HepG2 (cell line): ENCODE measurements around the gene PLAC9. TPM values are rescaled to one million over a fixed set of nuclear protein-coding genes. Genes with fewer than 3 reads are reported as not detected.

Experiments
- ATAC-seq: fragments of 200-7000 bp; cut with Tn5 transposase; 3 replicates; pipeline ENCODE4 v1.9.1; 2020; ENCODE audit warnings: mild to moderate bottlenecking, moderate library complexity
- BruUV-seq: library from RNA; stranded (reverse); fragments of 400-500 nt; replicated peaks from 2 replicates; lab custom pipeline; 2021; lab: Mats Ljungman, UMichigan
- CTCF ChIA-PET: fragments of 300-600 bp; formaldehyde crosslinking; extraction: SDS; loops from one replicate; lab custom pipeline; 2021; ENCODE audit warnings: low total read pairs, inconsistent platforms, low intra/inter-chr PET ratio; lab: Yijun Ruan, JAX
- POLR2A ChIA-PET: fragments of 350-600 bp; sonication (Branson Sonifier 250); formaldehyde crosslinking; loops from one replicate; lab custom pipeline; 2020; ENCODE audit warnings: antibody characterized with exemption, inconsistent platforms; lab: Yijun Ruan, JAX
- DNase-seq: peaks from one replicate; pipeline ENCODE4 v3.0.0-alpha.2; 2015; ENCODE audit warnings: low spot score
- FAIRE-seq: peaks from 3 replicates; lab custom pipeline; 2011; peaks lifted over from hg19 to GRCh38; lab: Jason Lieb, UNC
- H2AFZ ChIP-seq: one replicate; pipeline ENCODE4 v1.6.1; 2011; ENCODE audit warnings: low read length, inconsistent platforms
- H3K27ac ChIP-seq: fragments of 300-600 bp; 3 replicates; pipeline ENCODE4 v1.8.0; 2011; ENCODE audit warnings: mixed run types, mild to moderate bottlenecking, mixed read lengths, low read length, inconsistent platforms; ENCODE audit not compliant: insufficient read depth; ENCODE audit errors: extremely low read length
- H3K27me3 ChIP-seq, 2 experiments: fragments of 200-600 bp in 1 of 2; 2 replicates in 1 of 2; 3 replicates in 1 of 2; pipeline versions ENCODE4 v1.6.0 to v1.8.0; 2011; ENCODE audit warnings: low read length in 2 of 2, mild to moderate bottlenecking in 2 of 2, moderate library complexity in 2 of 2, inconsistent platforms in 1 of 2; ENCODE audit not compliant: insufficient read depth in 2 of 2, control insufficient read depth in 1 of 2
- H3K36me3 ChIP-seq, 2 experiments: fragments of 200-600 bp in 1 of 2; replicated peaks in 1 of 2; 2 replicates in 1 of 2; 3 replicates in 1 of 2; pipeline versions ENCODE4 v1.5.1 to v1.8.0; 2011; ENCODE audit warnings: low read length in 2 of 2, inconsistent platforms in 1 of 2; ENCODE audit not compliant: insufficient read depth in 2 of 2, control insufficient read depth in 1 of 2
- H3K4me1 ChIP-seq: 2 replicates; pipeline ENCODE4 v1.5.1; 2012; ENCODE audit warnings: low read length, inconsistent platforms; ENCODE audit not compliant: insufficient read depth
- H3K4me2 ChIP-seq: 2 replicates; pipeline ENCODE4 v1.6.0; 2011; ENCODE audit warnings: low read depth, low read length, inconsistent platforms
- H3K4me3 ChIP-seq, 3 experiments: fragments of 200-600 bp in 1 of 3; sonication (generic), shearing (Covaris generic) in 1 of 3; replicated peaks in 1 of 3; 2 replicates each; pipeline ENCODE4 v1.5.1; 2011 to 2016; ENCODE audit warnings: low read length in 3 of 3, inconsistent platforms in 2 of 3, low read depth in 2 of 3, mild to moderate bottlenecking in 2 of 3, control low read depth in 1 of 3, mixed read lengths in 1 of 3; ENCODE audit not compliant: insufficient read depth in 1 of 3
- H3K79me2 ChIP-seq: one replicate; pipeline ENCODE4 v1.6.1; 2011; ENCODE audit warnings: low read length, inconsistent platforms; ENCODE audit not compliant: insufficient read depth
- H3K9ac ChIP-seq: 2 replicates; pipeline ENCODE4 v1.6.0; 2011; ENCODE audit warnings: mild to moderate bottlenecking, low read depth, low read length, inconsistent platforms; ENCODE audit not compliant: insufficient read depth
- H3K9me3 ChIP-seq: 2 replicates; pipeline ENCODE4 v1.5.1; 2012; ENCODE audit warnings: mild to moderate bottlenecking, low read length
- H4K20me1 ChIP-seq: 2 replicates; pipeline ENCODE4 v1.6.0; 2011; ENCODE audit warnings: inconsistent platforms, mild to moderate bottlenecking, low read length, moderate library complexity; ENCODE audit not compliant: insufficient read depth
- BCL3 ChIP-seq: sonication (generic); formaldehyde crosslinking; IDR thresholded peaks from 2 replicates; pipeline ENCODE4 v1.5.1; 2020; ENCODE audit warnings: mild to moderate bottlenecking, missing genetic modification reagents, moderate library complexity
- IKZF1 ChIP-seq: fragments of 450-650 bp; IDR thresholded peaks from 2 replicates; pipeline ENCODE4 v1.7.1; 2016
- LCORL ChIP-seq, 2 experiments: fragments of 450-650 bp in 1 of 2; sonication (generic) in 1 of 2; formaldehyde crosslinking in 1 of 2; IDR thresholded peaks; 2 replicates each; pipeline versions ENCODE4 v1.5.0 to v1.6.1; 2017 to 2020; ENCODE audit warnings: antibody characterized with exemption in 1 of 2, missing genetic modification reagents in 1 of 2
- NR2C2 ChIP-seq: sonication (generic); formaldehyde crosslinking; IDR thresholded peaks from 2 replicates; pipeline ENCODE4 v1.4.0; 2020; ENCODE audit warnings: missing genetic modification reagents, mild to moderate bottlenecking, moderate library complexity, borderline replicate concordance
- PCBP1 ChIP-seq: fragments of 200-400 bp; formaldehyde crosslinking; IDR thresholded peaks from 2 replicates; pipeline ENCODE4 v1.6.1; 2017; ENCODE audit warnings: mild to moderate bottlenecking, low read depth, low read length, borderline replicate concordance
- RFXANK ChIP-seq: IDR thresholded peaks from 2 replicates; pipeline ENCODE4 v1.6.1; 2016
- SAP130 ChIP-seq: IDR thresholded peaks from 2 replicates; pipeline ENCODE4 v1.6.1; 2016; ENCODE audit warnings: low read depth
- SNAI1 ChIP-seq: sonication (generic); formaldehyde crosslinking; IDR thresholded peaks from 2 replicates; pipeline ENCODE4 v1.5.0; 2020; ENCODE audit warnings: mild to moderate bottlenecking, missing genetic modification reagents, borderline replicate concordance
- TBX2 ChIP-seq: sonication (generic); formaldehyde crosslinking; IDR thresholded peaks from 2 replicates; pipeline ENCODE4 v1.5.0; 2020; ENCODE audit warnings: missing genetic modification reagents, mild to moderate bottlenecking, borderline replicate concordance
- WIZ ChIP-seq: sonication (generic); formaldehyde crosslinking; IDR thresholded peaks from 2 replicates; pipeline ENCODE4 v1.5.1; 2020; ENCODE audit warnings: mild to moderate bottlenecking, missing genetic modification reagents
- ZNF549 ChIP-seq: sonication (generic); formaldehyde crosslinking; IDR thresholded peaks from 2 replicates; pipeline ENCODE4 v1.5.0; 2020; ENCODE audit warnings: missing genetic modification reagents
- WGBS: methylation state at CpG from one replicate; pipeline ENCODE4 v1.1.6; 2017; ENCODE audit warnings: low lambda C conversion rate; 5-methylcytosine and 5-hydroxymethylcytosine counted together
- in situ Hi-C: cut with HindIII; loops from 2 replicates; pipeline ENCODE4 v1.10.0; 2017; ENCODE audit warnings: low pct_unique_long_range_greater_than_20kb; ENCODE audit not compliant: extremely low pct_ligation_motif_present
- intact Hi-C: fragments of 100-400 bp; cut with micrococcal nuclease; formaldehyde crosslinking; loops from one replicate; pipeline ENCODE4 v1.10.0; 2022; ENCODE audit not compliant: unreplicated experiment
- polyA plus RNA-seq, 8 experiments: library from polyadenylated mRNA; depleted of rRNA in 3 of 8; stranded (reverse) in 7 of 8; unstranded in 1 of 8; fragments of >200 nt; fragmentation: Illumina TruSeq in 4 of 8; extraction: Trizol in 4 of 8; gene quantifications; 2 replicates each; pipeline versions ENCODE4 v1.2.1 to v1.2.3, GENCODE V29; 2011 to 2016; ENCODE audit warnings: low read depth in 4 of 8, missing spikeins in 1 of 8, mixed read lengths in 1 of 8; ENCODE audit not compliant: insufficient read depth in 1 of 8
- total RNA-seq, 5 experiments: library from RNA; depleted of rRNA; stranded (reverse); fragments of >200 nt; fragmentation: Illumina TruSeq; extraction: Trizol; gene quantifications; 2 replicates each; pipeline ENCODE4 v1.2.3, GENCODE V29; 2016; ENCODE audit warnings: low read depth in 1 of 5
- TF ChIP-seq, protein P1 (sequence below): sonication (generic); formaldehyde crosslinking; IDR thresholded peaks from 2 replicates; pipeline ENCODE4 v1.5.1; 2020; ENCODE audit warnings: missing genetic modification reagents, mild to moderate bottlenecking, borderline replicate concordance
- TF ChIP-seq, protein P2 (sequence below): sonication (generic); formaldehyde crosslinking; IDR thresholded peaks from 2 replicates; pipeline ENCODE4 v1.5.0; 2020; ENCODE audit warnings: missing genetic modification reagents
- TF ChIP-seq, protein P3 (sequence below): sonication (generic); formaldehyde crosslinking; IDR thresholded peaks from 2 replicates; pipeline ENCODE4 v1.4.0; 2020; ENCODE audit warnings: missing genetic modification reagents, borderline replicate concordance
- TF ChIP-seq, protein P4 (sequence below): sonication (generic); formaldehyde crosslinking; IDR thresholded peaks from 2 replicates; pipeline ENCODE4 v1.5.0; 2020; ENCODE audit warnings: mild to moderate bottlenecking, missing genetic modification reagents

The PLAC9 gene
- total and polyA plus RNA-seq, 2 of the 13 experiments (the other 11 are each of a cell fraction or from before 2014, with no cell fraction given) = not detected

DNA sequence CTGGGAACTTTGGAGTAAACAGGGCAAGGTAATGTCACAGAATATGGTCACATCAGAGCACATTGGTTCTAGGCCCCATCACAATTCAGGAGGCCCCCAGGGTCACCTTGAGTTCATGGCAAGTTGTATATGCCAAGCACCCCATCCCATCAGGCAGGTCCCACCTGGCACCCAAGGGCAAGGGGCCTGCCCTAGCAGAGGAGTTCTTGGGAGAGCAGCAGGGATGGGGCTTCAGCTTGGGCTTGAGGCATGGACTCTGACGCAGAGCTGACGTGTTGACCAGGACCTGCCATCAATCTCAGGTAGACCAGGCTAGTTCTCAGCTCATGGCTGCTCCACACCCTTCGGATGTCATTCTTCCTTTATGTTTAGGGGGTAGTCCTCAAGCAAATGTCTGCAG is 20.9 kb downstream of the PLAC9 start (continued):
- no peak for TF ChIP-seq SAP130
- TF ChIP-seq BCL3 (CRISPR knock-in tag) = no peak
- TF ChIP-seq, protein P1, sequence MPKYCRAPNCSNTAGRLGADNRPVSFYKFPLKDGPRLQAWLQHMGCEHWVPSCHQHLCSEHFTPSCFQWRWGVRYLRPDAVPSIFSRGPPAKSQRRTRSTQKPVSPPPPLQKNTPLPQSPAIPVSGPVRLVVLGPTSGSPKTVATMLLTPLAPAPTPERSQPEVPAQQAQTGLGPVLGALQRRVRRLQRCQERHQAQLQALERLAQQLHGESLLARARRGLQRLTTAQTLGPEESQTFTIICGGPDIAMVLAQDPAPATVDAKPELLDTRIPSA = no peak

DNA sequence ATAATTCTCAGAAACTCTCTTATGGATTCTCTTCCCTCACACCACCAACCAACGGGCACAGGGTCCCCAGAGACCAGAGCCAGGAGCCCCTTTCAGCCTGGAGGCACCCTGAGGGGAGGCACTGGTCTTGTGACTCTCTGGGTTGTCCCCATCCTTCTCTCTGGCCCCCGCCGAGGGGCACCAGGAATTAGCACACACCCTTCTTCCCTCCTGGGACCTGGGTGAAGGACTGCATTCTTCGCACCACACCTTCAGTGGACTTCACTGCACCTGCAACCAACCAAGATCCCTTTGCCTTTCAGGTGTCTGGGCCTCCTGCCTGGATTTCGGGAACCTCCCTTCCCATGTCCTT is 22.1 kb downstream of the PLAC9 start:
- Histone ChIP-seq H3K4me1 (no peaks in the 10 kb centered on the region), H3K79me2 (no peaks in the 10 kb centered on the region), H3K9ac (no peak overlapping the region), H3K36me3 (peaks cover 13 to 29% of the 10 kb centered on the region in 2 experiments; a peak in 4 of 5 replicates), H3K4me3 (no peak overlapping the region), H3K27ac (no peak overlapping the region), H3K4me2 (no peak overlapping the region), H4K20me1 (no peaks in the 10 kb centered on the region), H3K9me3 (no peaks in the 10 kb centered on the region), H2AFZ (no peak overlapping the region), H3K27me3 (no peaks in the 10 kb centered on the region)
- ChIA-PET POLR2A (no interaction called here), CTCF (no interaction called here)
- no TSS peak for BruUV-seq
- intact Hi-C loops (no loop called here), in situ Hi-C loops (no loop called here)
- TF ChIP-seq, protein P2, sequence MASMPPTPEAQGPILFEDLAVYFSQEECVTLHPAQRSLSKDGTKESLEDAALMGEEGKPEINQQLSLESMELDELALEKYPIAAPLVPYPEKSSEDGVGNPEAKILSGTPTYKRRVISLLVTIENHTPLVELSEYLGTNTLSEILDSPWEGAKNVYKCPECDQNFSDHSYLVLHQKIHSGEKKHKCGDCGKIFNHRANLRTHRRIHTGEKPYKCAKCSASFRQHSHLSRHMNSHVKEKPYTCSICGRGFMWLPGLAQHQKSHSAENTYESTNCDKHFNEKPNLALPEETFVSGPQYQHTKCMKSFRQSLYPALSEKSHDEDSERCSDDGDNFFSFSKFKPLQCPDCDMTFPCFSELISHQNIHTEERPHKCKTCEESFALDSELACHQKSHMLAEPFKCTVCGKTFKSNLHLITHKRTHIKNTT (CRISPR knock-in tag) = no peak
- TF ChIP-seq, protein P3, sequence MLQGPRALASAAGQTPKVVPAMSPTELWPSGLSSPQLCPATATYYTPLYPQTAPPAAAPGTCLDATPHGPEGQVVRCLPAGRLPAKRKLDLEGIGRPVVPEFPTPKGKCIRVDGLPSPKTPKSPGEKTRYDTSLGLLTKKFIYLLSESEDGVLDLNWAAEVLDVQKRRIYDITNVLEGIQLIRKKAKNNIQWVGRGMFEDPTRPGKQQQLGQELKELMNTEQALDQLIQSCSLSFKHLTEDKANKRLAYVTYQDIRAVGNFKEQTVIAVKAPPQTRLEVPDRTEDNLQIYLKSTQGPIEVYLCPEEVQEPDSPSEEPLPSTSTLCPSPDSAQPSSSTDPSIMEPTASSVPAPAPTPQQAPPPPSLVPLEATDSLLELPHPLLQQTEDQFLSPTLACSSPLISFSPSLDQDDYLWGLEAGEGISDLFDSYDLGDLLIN (CRISPR knock-in tag) = no peak
- TF ChIP-seq, protein P4, sequence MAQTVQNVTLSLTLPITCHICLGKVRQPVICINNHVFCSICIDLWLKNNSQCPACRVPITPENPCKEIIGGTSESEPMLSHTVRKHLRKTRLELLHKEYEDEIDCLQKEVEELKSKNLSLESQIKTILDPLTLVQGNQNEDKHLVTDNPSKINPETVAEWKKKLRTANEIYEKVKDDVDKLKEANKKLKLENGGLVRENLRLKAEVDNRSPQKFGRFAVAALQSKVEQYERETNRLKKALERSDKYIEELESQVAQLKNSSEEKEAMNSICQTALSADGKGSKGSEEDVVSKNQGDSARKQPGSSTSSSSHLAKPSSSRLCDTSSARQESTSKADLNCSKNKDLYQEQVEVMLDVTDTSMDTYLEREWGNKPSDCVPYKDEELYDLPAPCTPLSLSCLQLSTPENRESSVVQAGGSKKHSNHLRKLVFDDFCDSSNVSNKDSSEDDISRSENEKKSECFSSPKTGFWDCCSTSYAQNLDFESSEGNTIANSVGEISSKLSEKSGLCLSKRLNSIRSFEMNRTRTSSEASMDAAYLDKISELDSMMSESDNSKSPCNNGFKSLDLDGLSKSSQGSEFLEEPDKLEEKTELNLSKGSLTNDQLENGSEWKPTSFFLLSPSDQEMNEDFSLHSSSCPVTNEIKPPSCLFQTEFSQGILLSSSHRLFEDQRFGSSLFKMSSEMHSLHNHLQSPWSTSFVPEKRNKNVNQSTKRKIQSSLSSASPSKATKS (CRISPR knock-in tag) = no peak
- TF ChIP-seq RFXANK (CRISPR knock-in tag) (no peak), NR2C2 (CRISPR knock-in tag) (no peak), TBX2 (CRISPR knock-in tag) (no peak), IKZF1 (no peak), PCBP1 (no peak), LCORL (IDR thresholded peaks at IDR 0.05) (no peak), LCORL (CRISPR knock-in tag; IDR thresholded peaks at IDR 0.05) (no peak), ZNF549 (no peak), WIZ (CRISPR knock-in tag) (no peak), SNAI1 (CRISPR knock-in tag) (no peak)
- FAIRE-seq = no peak
- WGBS = 100% methylated on average over 2 of the region's 5 CpGs
- ATAC-seq = no peak
- no peak for DNase-seq
